Inflammatory macrophage (primary cell): ENCODE measurements around the gene DHRS7C.

ENCODE experiments used
- DNase-seq, 2 donors: peaks; one replicate each; pipeline ENCODE4 v3.0.0-alpha.2; 2020 to 2022

DHRS7C gene

DNA sequence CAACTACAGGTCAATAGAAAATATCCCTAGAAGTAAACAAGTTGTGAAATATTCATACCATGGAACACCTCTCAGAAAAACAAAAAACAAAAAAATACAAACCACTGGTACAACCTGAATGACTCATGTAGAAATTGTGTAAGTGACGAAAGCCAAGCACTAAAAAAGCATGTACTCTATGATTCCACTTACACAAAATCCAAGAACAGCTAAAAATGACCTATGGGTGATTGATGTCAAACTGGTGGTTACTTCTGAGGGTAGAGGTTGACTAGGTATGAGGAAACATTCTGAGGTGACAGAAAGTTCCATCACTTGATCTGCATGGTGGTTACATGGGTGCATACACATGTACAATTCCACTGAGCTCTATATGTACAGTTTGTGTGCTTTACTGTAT is 31.1 kb downstream of the DHRS7C start:
- DNase-seq = no peak

GRCh38 chr17:9755083-9755482 is 36.3 kb downstream of the DHRS7C start:
- DNase-seq = no peak

DNA sequence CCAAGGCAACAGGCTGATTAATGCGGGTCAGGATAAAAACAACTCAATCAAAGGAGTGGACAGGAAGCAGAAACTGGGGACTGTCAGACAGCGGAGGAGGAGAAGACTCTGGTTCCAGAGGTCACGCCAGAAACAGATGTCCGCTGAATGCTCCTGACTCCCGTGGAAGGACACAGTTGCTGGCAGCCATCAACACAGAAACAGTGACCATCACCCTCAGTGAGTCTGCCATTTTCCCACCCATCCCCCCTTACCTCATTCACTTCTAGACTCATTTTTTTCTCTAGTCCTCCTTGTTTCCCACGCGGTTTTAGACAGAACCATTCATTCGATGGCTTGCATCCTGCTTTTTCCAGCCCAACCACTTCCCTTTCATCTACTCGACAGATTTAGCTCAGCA is 40.9 kb downstream of the DHRS7C start:
- no peak for DNase-seq

GRCh38 chr17:9729735-9730420 is 61.5 kb downstream of the DHRS7C start:
- no peak for DNase-seq

GRCh38 chr17:9729034-9729650 is 62.2 kb downstream of the DHRS7C start:
- DNase-seq = peak; percentile 42 to 54

DNA sequence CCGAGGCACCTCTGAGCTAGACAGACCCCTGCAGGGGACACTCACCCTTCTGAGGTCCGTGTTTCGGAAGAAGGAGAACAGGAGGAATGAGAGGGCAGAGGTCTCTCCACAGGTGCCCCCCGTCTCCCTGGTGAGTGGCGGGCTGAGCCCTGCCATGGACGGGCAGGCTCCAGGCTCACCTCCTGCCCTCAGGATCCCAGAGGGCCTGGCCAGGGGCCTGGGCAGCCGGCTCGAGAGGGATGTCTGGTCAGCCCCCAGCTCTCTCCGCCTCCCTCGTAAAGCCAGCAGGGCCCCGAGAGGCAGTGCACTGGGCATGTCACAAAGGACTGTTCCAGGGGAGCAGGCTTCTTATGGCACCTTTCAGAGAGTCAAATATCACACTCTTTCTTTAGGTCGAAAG is 62.8 kb downstream of the DHRS7C start:
- no peak for DNase-seq

DNA sequence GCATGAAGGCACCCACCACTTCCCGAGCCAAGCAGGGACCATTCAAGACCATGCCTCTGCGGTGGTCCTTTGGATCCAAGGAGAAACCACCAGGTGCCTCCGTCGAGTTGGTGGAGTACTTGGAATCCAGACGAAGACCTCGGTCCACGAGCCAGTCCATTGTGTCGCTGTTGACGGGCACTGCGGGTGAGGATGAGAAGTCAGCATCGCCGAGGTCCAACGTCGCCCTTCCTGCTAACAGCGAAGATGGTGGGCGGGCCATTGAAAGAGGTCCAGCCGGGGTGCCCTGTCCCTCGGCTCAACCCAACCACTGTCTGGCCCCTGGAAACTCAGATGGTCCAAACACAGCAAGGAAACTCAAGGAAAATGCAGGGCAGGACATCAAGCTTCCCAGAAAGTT is 63.4 kb downstream of the DHRS7C start:
- DNase-seq = no peak

- DNase-seq = no peak
These were observed 65.1 kb downstream of the DHRS7C start for GRCh38 chr17:9726291-9726690.

DNA sequence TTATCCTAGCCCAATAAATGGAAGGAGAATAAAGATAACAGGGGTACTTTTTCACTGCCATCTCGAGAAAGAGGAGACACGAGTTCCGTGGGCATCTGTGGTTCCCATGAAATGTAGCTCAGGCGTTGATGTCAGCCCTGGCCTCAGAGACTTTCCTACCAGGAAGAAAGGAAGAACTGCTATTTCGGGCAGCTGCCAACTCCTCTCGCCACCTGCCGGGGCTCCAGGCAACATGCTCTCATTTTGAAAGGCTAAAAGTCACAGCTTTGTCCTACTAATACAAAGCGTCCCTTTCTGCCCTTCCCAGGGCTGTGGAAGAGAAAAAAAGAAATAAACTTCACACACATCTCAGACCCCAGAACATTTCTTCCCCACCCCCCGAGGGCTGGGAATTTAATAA is 65.8 kb downstream of the DHRS7C start:
- no peak for DNase-seq
